Activated T-helper 1 cell treated with anti-CD3 and anti-CD28 coated beads, Interleukin-2, amount 50 U/mL, for 16 hours (primary cell): ENCODE results near the gene GCC1.
"Not testable (repeated sequence)": the region's sequence is repeated elsewhere in the genome, so short reads cannot be mapped to it uniquely, and the experiment has no call there.

Experiments used
- DNase-seq, 2 donors: peaks; one replicate each; pipeline ENCODE4 v3.0.0-alpha.2; 2020; ENCODE audit warnings: low read depth in 1 of 2, low spot score in 1 of 2

Gene GCC1

GRCh38 chr7:127540461-127540860, 44.9 kb downstream of the GCC1 start:
- not testable (repeated sequence) for DNase-seq

- DNase-seq, result no peak
Observed at GRCh38 chr7:127539116-127539515, 46.3 kb downstream of the GCC1 start.

- no peak for DNase-seq
Observed at GRCh38 chr7:127536741-127537140, 48.7 kb downstream of the GCC1 start.

GRCh38 chr7:127536394-127536691, 49.1 kb downstream of the GCC1 start:
- DNase-seq, result no peak

GRCh38 chr7:127535546-127536393, 49.6 kb downstream of the GCC1 start:
- no peak for DNase-seq

GRCh38 chr7:127534636-127535035, 50.8 kb downstream of the GCC1 start:
- no peak for DNase-seq

- DNase-seq, result no peak
Observed at GRCh38 chr7:127532736-127533135, 52.7 kb downstream of the GCC1 start.

- no peak for DNase-seq
Observed at GRCh38 chr7:127532151-127532550, 53.2 kb downstream of the GCC1 start.
